OCI-LY1 (cell line): ENCODE data around the gene DYNC1LI1.
A peak's percentile ranks its signal among the peaks of the same experiment; 100 is the strongest.

Experiments
- H2AFZ ChIP-seq: fragments of 200-600 bp; sonication (generic), shearing (Covaris generic); 2 replicates; pipeline ENCODE4 v1.6.0; 2014; ENCODE audit warnings: antibody characterized with exemption, mild to moderate bottlenecking, low read length
- H3F3A ChIP-seq: fragments of 200-600 bp; sonication (generic), shearing (Covaris generic); 2 replicates; pipeline ENCODE4 v1.6.0; 2014; ENCODE audit warnings: mild to moderate bottlenecking, antibody characterized with exemption, low read length, moderate library complexity; ENCODE audit not compliant: insufficient read depth
- H3K27ac ChIP-seq: fragments of 200-600 bp; sonication (generic); 2 replicates; pipeline ENCODE4 v1.5.1; 2014; ENCODE audit warnings: low read length, mixed run types, mild to moderate bottlenecking, low read depth; ENCODE audit not compliant: poor library complexity, severe bottlenecking
- H3K27me3 ChIP-seq: fragments of 200-600 bp; sonication (generic); 2 replicates; pipeline ENCODE4 v1.6.0; 2014; ENCODE audit warnings: antibody characterized with exemption, mild to moderate bottlenecking, low read length, moderate library complexity; ENCODE audit not compliant: insufficient read depth
- H3K36me3 ChIP-seq: fragments of 200-600 bp; sonication (generic); 2 replicates; pipeline ENCODE4 v1.6.1; 2014; ENCODE audit warnings: mild to moderate bottlenecking, antibody characterized with exemption, low read length, moderate library complexity, mixed read lengths; ENCODE audit not compliant: insufficient read depth
- H3K4me1 ChIP-seq: fragments of 200-600 bp; sonication (generic); 2 replicates; pipeline ENCODE4 v1.5.1; 2014; ENCODE audit warnings: mild to moderate bottlenecking, low read length, moderate library complexity; ENCODE audit not compliant: insufficient read depth, severe bottlenecking
- H3K4me2 ChIP-seq: fragments of 200-600 bp; sonication (generic), shearing (Covaris generic); 2 replicates; pipeline ENCODE4 v1.6.1; 2014; ENCODE audit warnings: low read length
- H3K4me3 ChIP-seq: fragments of 200-600 bp; sonication (generic); 2 replicates; pipeline ENCODE4 v1.5.1; 2014; ENCODE audit warnings: low read length, low read depth, mild to moderate bottlenecking, mixed read lengths; ENCODE audit not compliant: poor library complexity, severe bottlenecking
- H3K79me2 ChIP-seq: fragments of 200-600 bp; shearing (Covaris generic); 2 replicates; pipeline ENCODE4 v1.6.1; 2016; ENCODE audit warnings: mixed run types, low read length, mixed read lengths; ENCODE audit not compliant: insufficient read depth
- H3K9ac ChIP-seq: fragments of 200-600 bp; sonication (generic), shearing (Covaris generic); 2 replicates; pipeline ENCODE4 v1.6.1; 2014; ENCODE audit warnings: mild to moderate bottlenecking, low read length, mixed read lengths
- H3K9me2 ChIP-seq: fragments of 200-600 bp; sonication (generic), shearing (Covaris generic); 2 replicates; pipeline ENCODE4 v1.6.1; 2014; ENCODE audit warnings: low read depth, mild to moderate bottlenecking, low read length, mixed read lengths
- H3K9me3 ChIP-seq: fragments of 200-600 bp; shearing (Covaris generic); 2 replicates; pipeline ENCODE4 v1.6.1; 2014; ENCODE audit warnings: low read length, mixed read lengths
- H4K20me1 ChIP-seq: fragments of 200-600 bp; sonication (generic), shearing (Covaris generic); 2 replicates; pipeline ENCODE4 v1.6.0; 2016; ENCODE audit warnings: mild to moderate bottlenecking, low read length; ENCODE audit not compliant: insufficient read depth
- CTCF ChIP-seq: fragments of 200-600 bp; sonication (generic), shearing (Covaris generic); IDR thresholded peaks from 2 replicates; pipeline ENCODE4 v1.5.1; 2017; ENCODE audit warnings: mild to moderate bottlenecking, antibody characterized with exemption, low read length, moderate library complexity, mixed read lengths
- EZH2 ChIP-seq: fragments of 200-600 bp; sonication (generic), shearing (Covaris generic); IDR thresholded peaks from 2 replicates; pipeline ENCODE4 v1.8.0; 2017; ENCODE audit warnings: borderline replicate concordance, mixed run types, mild to moderate bottlenecking, antibody characterized with exemption, low read length, moderate library complexity, mixed read lengths

The DYNC1LI1 gene

DNA sequence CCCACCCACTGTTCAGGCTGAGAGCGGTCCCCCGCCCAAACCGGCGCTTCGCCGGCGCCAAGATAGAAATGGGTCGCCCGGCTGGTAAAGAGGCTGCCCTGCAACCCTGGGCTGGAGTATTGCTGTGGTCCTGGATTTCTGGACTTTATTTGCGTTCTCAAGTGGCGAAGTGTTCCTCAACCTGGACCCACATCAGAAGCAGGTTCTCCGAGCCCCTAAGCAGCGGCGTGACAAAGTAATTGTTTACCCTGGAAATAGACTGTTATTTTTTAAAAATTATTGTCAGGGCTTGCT lies 481 bp upstream of the DYNC1LI1 start:
- Histone ChIP-seq H4K20me1 (no peaks in the 10 kb centered on the region), H2AFZ (peak overlapping the region; percentile 42; the same call in 1 of the 2 replicates), H3K27me3 (no peaks in the 10 kb centered on the region), H3K9me2 (no peaks in the 10 kb centered on the region), H3K4me2 (peak overlapping the region; percentile 87), H3K79me2 (peaks cover 31% of the 10 kb centered on the region), H3K4me3 (peak overlapping the region; percentile 82), H3F3A (no peaks in the 10 kb centered on the region), H3K9me3 (no peaks in the 10 kb centered on the region), H3K9ac (peak overlapping the region; percentile 86), H3K4me1 (peaks cover 27% of the 10 kb centered on the region), H3K27ac (peak overlapping the region; percentile 50), H3K36me3 (peaks cover 5% of the 10 kb centered on the region; the same call in 1 of the 2 replicates)
- TF ChIP-seq CTCF (no peak), EZH2 (no peak)

- no peaks in the 10 kb centered on the region for H3K27me3 ChIP-seq
- H3K36me3 ChIP-seq, result peaks cover 17% of the 10 kb centered on the region
- H2AFZ ChIP-seq, result no peak overlapping the region
- H4K20me1 ChIP-seq, result no peaks in the 10 kb centered on the region
- TF ChIP-seq EZH2, result no peak
- no peak for TF ChIP-seq CTCF
- peak overlapping the region; percentile 82 for H3K4me3 ChIP-seq
- H3F3A ChIP-seq, result no peaks in the 10 kb centered on the region
- H3K79me2 ChIP-seq, result peaks cover 44% of the 10 kb centered on the region
- no peaks in the 10 kb centered on the region for H3K9me3 ChIP-seq
- H3K9ac ChIP-seq, result peak overlapping the region; percentile 86
- peaks cover 27% of the 10 kb centered on the region for H3K4me1 ChIP-seq
- H3K27ac ChIP-seq, result peak overlapping the region; percentile 41
- H3K9me2 ChIP-seq, result no peaks in the 10 kb centered on the region
- peak overlapping the region; percentile 87 for H3K4me2 ChIP-seq
Observed at GRCh38 chr3:32569540-32570420, 878 bp downstream of the DYNC1LI1 start.

- no peaks in the 10 kb centered on the region for H3F3A ChIP-seq
- H3K79me2 ChIP-seq, result peaks cover 52% of the 10 kb centered on the region
- H3K27ac ChIP-seq, result no peak overlapping the region
- H4K20me1 ChIP-seq, result no peaks in the 10 kb centered on the region
- no peaks in the 10 kb centered on the region for H3K27me3 ChIP-seq
- H3K9me2 ChIP-seq, result no peaks in the 10 kb centered on the region
- H3K9ac ChIP-seq, result peak overlapping the region; percentile 86
- H3K36me3 ChIP-seq, result peaks cover 23% of the 10 kb centered on the region
- no peak overlapping the region for H2AFZ ChIP-seq
- peak overlapping the region; percentile 82 for H3K4me3 ChIP-seq
- H3K4me2 ChIP-seq, result peak overlapping the region; percentile 87
- peaks cover 27% of the 10 kb centered on the region for H3K4me1 ChIP-seq
- no peak; the same call in 1 of the 2 replicates for TF ChIP-seq CTCF
- TF ChIP-seq EZH2, result no peak
- no peaks in the 10 kb centered on the region for H3K9me3 ChIP-seq
Observed at GRCh38 chr3:32568953-32569352, 1.7 kb downstream of the DYNC1LI1 start.
